T47D (cell line): ENCODE results near the gene SUPT6H.
"Not testable (repeated sequence)": the region's sequence is repeated elsewhere in the genome, so short reads cannot be mapped to it uniquely, and the experiment has no call there.

Experiments
- DNase-seq, 2 experiments: peaks; one replicate each; pipeline versions ENCODE4 v3.0.0 to v3.0.0-alpha.2; 2011 to 2012; ENCODE audit warnings: low read depth in 1 of 2, low spot score in 1 of 2
- JUND ChIP-seq: IDR thresholded peaks from 2 replicates; pipeline ENCODE4 v1.6.1; 2012; ENCODE audit warnings: low read depth
- in situ Hi-C: cut with HindIII; loops from 2 replicates; pipeline ENCODE4 v1.10.0; 2016; ENCODE audit warnings: low sequenced_read_pairs, low pct_unique_long_range_greater_than_20kb

The SUPT6H gene

GRCh38 chr17:28634206-28634865 lies 27.7 kb upstream of the SUPT6H start:
- no peak for TF ChIP-seq JUND
- in situ Hi-C loops = no loop called here
- peak; percentile 58 to 97 for DNase-seq

GRCh38 chr17:28635506-28635905 lies 26.5 kb upstream of the SUPT6H start:
- in situ Hi-C loops = no loop called here
- no peak for DNase-seq
- no peak for TF ChIP-seq JUND

DNA sequence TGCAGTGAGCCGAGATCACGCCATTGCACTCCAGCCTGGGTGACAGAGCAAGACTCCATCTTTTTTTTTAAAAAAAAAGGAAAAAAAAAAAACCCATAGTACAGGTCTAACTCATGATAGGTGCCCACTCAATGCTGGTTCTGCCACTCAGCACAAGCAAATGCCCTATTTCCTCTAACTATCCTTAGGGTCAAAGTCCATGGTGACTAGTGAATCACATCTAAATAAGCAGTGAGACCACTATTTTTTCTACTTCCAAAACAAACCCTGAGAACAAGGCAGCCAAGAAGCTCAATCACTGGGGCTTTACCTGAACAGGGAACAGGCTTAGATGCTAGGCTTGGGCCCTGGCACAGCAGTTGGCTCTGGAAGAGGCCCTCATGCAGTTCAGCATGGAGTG lies 20.4 kb upstream of the SUPT6H start:
- in situ Hi-C loops = no loop called here
- TF ChIP-seq JUND = no peak
- DNase-seq = no peak

DNA sequence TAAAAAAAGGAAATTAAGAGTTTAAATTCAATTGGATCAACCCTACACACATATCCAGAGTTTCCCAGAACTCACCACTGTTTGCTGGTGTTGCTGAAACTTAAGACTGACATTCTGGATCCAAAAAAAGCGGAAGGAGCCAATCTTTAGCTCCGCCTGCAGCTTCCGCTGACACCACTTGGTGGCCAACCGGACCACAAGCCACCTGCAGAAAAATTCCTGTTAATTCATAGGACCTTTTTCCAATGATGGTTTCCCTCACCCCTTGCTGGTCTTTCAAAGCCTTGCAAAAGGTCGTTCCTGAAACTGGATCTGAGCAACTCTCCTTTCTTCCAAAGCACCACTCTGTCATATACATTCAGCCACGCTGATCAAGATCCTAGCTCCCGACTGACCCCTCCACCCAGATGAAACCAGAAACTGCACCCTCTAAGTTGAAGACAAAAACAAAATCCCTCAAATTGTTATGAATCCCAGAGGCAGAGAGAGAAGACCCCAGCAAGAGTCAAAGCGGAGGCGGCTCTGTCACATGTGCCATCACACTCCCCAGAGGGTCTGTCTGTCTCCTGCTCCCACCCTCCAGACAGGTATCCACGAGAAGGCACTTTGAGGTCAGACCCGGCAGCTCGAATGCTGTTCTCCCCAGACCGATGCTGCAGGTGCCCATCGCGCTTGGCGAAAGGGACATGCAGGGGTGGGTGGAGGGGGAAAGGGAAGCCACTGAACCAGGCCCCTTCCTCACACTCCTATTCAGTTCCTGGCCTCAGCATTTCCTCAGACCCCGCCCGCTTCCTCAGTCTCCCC lies 17.8 kb upstream of the SUPT6H start:
- DNase-seq = peak; percentile 67 to 82
- in situ Hi-C loops = no loop called here
- TF ChIP-seq JUND = no peak

DNA sequence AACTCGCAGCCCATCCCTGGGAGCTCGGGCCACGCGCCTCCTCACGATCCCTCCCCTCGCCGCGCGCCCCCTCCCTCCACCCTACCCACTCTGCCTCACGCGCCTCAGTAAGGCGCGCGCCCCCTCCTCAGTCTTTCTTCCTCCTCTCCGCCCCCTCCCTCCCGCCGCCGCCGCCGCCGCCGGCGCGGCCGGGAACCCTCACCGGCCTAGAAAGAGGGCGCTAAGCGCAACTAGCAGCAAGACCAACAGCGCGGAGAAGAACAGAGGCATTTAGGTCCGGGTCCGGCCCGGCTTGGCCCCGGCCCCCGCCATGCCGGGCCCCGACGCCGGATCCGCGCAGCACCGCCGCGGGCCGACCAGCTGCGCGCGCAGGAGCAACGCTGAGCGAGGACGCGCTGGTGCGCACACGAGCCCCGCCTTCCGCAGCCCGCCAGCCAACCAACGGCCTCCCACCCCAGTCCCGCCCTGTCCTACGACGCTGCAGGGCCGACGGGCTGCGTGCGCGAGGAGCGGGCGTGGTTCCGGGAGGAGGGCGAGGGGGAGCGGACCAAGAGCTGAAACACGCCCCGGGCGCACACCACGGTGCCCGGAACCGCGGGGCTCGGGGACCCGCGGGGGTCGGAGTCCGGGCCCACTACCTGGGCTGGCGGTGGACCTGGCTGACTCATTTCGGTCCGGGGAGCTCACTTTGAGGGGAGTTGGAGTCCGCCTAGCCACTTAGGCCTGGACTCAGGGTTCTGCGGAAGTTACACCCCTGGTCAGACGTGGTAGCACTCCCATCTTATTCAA lies 17.0 kb upstream of the SUPT6H start, which contains the start of gene BLTP2:
TSS of gene BLTP2 (minus strand) at position 372 of the 789 bp plus-strand sequence. CDS start at position 270, 102 bp downstream.
- in situ Hi-C loops = no loop called here
- DNase-seq = peak; percentile 97 to 98
- no peak for TF ChIP-seq JUND

GRCh38 chr17:28645576-28645939 lies 16.4 kb upstream of the SUPT6H start:
- no peak for DNase-seq
- TF ChIP-seq JUND = no peak
- in situ Hi-C loops = no loop called here

DNA sequence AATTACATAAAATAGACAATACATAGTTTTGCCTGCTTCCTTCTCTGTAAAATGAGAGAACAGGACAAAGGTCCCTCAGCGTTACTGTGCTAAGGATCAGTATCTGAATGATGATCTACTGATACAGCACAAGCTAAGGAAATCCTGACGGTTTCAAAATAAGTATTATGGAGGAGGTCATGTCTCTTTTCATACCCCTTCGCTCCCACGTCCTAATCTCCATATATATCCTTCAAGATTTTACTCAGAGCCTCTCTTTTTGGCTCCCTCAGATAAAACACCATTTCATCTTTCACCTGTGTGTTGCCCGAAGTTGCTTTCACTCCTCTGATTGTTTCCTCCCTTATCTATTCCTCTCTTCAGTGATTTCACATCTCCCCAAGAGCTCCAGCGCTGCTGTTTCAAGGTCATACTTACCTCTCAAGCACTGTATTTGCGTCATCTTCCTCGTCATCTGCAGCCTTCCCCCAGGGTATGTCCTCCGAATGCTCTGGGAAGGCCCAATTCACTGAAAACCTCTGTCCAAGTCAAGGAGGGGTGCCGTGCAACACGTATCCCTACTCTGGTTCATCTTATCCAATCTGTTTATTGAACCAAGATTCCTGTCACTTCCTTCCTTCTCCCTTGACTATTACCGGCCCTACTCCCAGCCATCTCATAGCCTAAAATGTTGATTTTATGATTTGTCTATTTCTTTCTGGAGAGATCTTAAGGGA lies 15.8 kb upstream of the SUPT6H start:
- DNase-seq = peak in 1 of 2 experiments; percentile 21
- in situ Hi-C loops = no loop called here
- TF ChIP-seq JUND = no peak

DNA sequence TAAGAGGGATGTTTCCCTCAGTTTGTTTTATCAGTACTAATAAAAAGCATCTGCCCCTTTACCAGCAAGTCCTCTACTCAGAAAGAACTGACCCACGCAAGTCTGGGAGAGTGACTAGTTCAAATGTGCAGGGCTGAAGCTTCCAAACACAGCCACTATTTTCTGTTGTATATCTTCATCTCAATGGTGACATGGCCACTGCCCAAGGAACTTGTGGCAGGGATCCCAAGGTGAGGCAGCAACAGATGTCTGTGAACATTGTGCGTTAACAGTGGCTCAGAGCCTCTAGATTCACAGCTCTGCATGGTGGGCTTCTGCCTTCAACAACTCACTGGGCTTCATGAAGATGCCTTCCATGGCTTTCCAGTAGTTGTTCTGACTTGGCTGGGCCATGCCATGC lies 13.3 kb upstream of the SUPT6H start:
- DNase-seq = no peak
- in situ Hi-C loops = no loop called here
- no peak for TF ChIP-seq JUND

DNA sequence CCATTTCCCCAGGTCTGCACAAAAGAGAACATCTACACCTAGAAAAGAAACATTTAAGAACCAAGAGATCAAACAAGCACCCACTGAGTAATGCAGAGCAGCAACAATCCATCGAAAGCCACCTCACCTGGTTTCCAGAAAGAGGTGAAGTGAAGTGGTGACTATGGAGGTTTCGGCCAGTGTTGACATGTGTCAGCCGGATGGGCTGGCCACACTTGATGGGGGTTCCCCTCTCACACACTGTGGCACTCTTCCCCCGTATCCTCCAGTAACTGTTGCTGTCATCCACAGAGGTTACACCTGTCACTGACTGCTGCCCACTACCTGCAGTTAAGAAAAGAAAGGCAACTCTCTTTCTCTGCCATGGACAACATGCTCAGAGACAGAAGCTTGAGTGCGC lies 6.8 kb upstream of the SUPT6H start:
- no peak for DNase-seq
- TF ChIP-seq JUND = no peak
- in situ Hi-C loops = no loop called here

DNA sequence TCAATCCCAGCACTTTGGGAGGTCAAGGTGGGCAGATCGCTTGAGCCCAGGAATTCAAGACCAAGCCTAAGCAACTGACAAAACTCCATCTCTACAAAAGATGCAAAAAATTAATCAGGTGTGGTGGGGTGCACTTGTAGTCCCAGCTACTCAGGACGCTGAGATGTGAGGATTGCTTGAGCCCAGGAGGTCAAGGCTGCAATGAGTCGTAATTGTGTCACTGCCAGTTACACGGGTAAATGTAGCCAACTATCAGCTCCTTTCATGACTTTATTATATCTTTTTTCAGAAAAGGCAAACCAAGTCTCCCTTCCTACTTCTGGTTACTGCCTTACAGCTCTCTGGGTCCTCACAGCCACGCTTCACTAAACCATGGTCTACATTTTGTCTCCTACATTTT lies 4.2 kb upstream of the SUPT6H start:
- TF ChIP-seq JUND = no peak
- in situ Hi-C loops = no loop called here
- DNase-seq = no peak

DNA sequence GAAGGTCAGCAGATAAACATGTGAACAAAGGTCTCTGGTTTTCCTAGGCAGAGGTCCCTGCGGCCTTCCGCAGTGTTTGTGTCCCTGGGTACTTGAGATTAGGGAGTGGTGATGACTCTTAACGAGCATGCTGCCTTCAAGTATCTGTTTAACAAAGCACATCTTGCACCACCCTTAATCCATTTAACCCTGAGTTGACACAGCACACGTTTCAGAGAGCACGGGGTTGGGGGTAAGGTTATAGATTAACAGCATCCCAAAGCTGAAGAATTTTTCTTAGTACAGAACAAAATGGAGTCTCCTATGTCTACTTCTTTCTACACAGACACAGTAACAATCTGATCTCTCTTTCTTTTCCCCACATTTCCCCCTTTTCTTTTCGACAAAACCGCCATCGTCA lies 3.7 kb upstream of the SUPT6H start:
- in situ Hi-C loops, DNase-seq: not testable (repeated sequence)

- DNase-seq, in situ Hi-C loops: not testable (repeated sequence)
Measured at GRCh38 chr17:28658766-28659496, 3.1 kb upstream of the SUPT6H start.

DNA sequence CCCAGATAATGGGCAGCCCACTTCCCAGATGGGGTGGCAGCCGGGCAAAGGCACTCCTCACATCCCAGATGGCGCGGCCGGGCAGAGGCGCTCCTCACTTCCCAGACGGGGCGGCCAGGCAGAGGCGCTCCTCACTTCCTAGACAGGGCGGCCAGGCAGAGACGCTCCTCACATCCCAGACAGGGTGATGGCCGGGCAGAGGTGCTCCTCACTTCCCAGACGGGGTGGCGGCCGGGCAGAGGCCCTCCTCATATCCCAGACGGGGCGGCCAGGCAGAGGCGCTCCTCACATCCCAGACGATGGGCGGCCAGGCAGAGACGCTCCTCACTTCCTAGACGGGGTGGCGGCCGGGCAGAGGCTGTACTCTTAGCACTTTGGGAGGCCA lies 2.5 kb upstream of the SUPT6H start:
- DNase-seq, in situ Hi-C loops: not testable (repeated sequence)
